Measurements from ENCODE around the gene PLOD2. TPM values are rescaled to one million over a fixed set of nuclear protein-coding genes. Genes with fewer than 3 reads are reported as not detected.

PLOD2 gene
- total RNA-seq, 1 donor from 2014 or later: 29.2 TPM

- Mint-ChIP-seq H3K4me3 (no peak overlapping the region), H3K4me1 (peaks cover 18% of the 10 kb centered on the region), H3K27ac (no peak overlapping the region), H3K27me3 (ENCODE audit: insufficient read depth, low read depth) (peaks cover 4% of the 10 kb centered on the region), H3K36me3 (peaks cover 4% of the 10 kb centered on the region), H3K9me3 (no peaks in the 10 kb centered on the region)
- Histone ChIP-seq H3K4me1 (peaks cover 6% of the 10 kb centered on the region), H3K4me2 (no peak overlapping the region), H3K27ac (no peak overlapping the region), H4K20me1 (ENCODE audit: low read depth) (no peaks in the 10 kb centered on the region), H3K79me2 (ENCODE audit: low read depth) (no peaks in the 10 kb centered on the region), H3K36me3 (no peaks in the 10 kb centered on the region), H2AFZ (replicated peaks) (no peak overlapping the region), H3K4me3 (no peak overlapping the region), H3F3A (ENCODE audit: low read depth) (peaks cover 13% of the 10 kb centered on the region), H3K27me3 (peaks cover 6% of the 10 kb centered on the region), H3K9ac (no peak overlapping the region), H3K9me3 (ENCODE audit: low read depth) (no peaks in the 10 kb centered on the region)
- TF ChIP-seq, protein P1, sequence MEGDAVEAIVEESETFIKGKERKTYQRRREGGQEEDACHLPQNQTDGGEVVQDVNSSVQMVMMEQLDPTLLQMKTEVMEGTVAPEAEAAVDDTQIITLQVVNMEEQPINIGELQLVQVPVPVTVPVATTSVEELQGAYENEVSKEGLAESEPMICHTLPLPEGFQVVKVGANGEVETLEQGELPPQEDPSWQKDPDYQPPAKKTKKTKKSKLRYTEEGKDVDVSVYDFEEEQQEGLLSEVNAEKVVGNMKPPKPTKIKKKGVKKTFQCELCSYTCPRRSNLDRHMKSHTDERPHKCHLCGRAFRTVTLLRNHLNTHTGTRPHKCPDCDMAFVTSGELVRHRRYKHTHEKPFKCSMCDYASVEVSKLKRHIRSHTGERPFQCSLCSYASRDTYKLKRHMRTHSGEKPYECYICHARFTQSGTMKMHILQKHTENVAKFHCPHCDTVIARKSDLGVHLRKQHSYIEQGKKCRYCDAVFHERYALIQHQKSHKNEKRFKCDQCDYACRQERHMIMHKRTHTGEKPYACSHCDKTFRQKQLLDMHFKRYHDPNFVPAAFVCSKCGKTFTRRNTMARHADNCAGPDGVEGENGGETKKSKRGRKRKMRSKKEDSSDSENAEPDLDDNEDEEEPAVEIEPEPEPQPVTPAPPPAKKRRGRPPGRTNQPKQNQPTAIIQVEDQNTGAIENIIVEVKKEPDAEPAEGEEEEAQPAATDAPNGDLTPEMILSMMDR (IDR thresholded peaks at IDR 0.05): no peak
- TF ChIP-seq EZH2 (IDR thresholded peaks at IDR 0.05) (no peak), EZH2phosphoT487 (IDR thresholded peaks at IDR 0.05) (no peak)
- no peak for DNase-seq (ENCODE audit: low spot score)
Observed at GRCh38 chr3:146156095-146156494, 4.9 kb downstream of the PLOD2 start.

- H3K4me1 ChIP-seq: peaks cover 6% of the 10 kb centered on the region
- peaks cover 4% of the 10 kb centered on the region for H3K27me3 Mint-ChIP-seq (ENCODE audit: insufficient read depth, low read depth)
- peaks cover 18% of the 10 kb centered on the region for H3K4me1 Mint-ChIP-seq
Observed at GRCh38 chr3:146154995-146155394, 6.0 kb downstream of the PLOD2 start.

DNA sequence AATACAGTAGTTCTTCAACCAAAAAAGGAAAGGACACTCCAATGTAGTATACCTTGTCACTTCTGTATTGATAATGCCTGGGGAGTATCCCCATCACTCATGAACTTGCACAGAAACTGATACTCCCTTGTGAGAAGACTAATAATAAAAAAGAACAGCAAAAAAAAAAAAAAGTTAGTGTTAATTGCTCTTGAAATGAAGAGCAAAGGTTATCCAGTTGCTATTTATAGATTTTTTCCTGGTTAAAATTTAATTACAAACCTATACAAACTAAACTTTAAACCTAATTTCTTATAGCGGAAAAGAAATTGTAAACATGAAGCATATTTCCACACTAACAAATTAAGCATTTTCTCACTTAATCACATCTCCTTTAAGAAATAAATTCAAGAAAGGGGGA lies 6.7 kb downstream of the PLOD2 start:
- Mint-ChIP-seq H3K27ac (no peak overlapping the region), H3K4me3 (no peak overlapping the region), H3K27me3 (ENCODE audit: insufficient read depth, low read depth) (peaks cover 4% of the 10 kb centered on the region), H3K36me3 (peaks cover 4% of the 10 kb centered on the region), H3K9me3 (no peaks in the 10 kb centered on the region), H3K4me1 (peaks cover 17% of the 10 kb centered on the region)
- no peaks in the 10 kb centered on the region for H3K4me1 ChIP-seq
- H3K27me3 ChIP-seq: no peaks in the 10 kb centered on the region
- H3K4me2 ChIP-seq: no peak overlapping the region
- H2AFZ ChIP-seq (replicated peaks): no peak overlapping the region
- H3K36me3 ChIP-seq: no peaks in the 10 kb centered on the region
- no peaks in the 10 kb centered on the region for H3F3A ChIP-seq (ENCODE audit: low read depth)
- H3K79me2 ChIP-seq (ENCODE audit: low read depth): no peaks in the 10 kb centered on the region
- no peak overlapping the region for H3K4me3 ChIP-seq
- H4K20me1 ChIP-seq (ENCODE audit: low read depth): no peaks in the 10 kb centered on the region
- DNase-seq (ENCODE audit: low spot score): no peak
- no peaks in the 10 kb centered on the region for H3K9me3 ChIP-seq (ENCODE audit: low read depth)
- no peak overlapping the region for H3K9ac ChIP-seq
- no peak for TF ChIP-seq EZH2phosphoT487 (IDR thresholded peaks at IDR 0.05)
- TF ChIP-seq EZH2 (IDR thresholded peaks at IDR 0.05): no peak
- TF ChIP-seq, protein P1 (IDR thresholded peaks at IDR 0.05): no peak
- no peak overlapping the region for H3K27ac ChIP-seq

More at GRCh38 chr3:146154995-146155394, 6.0 kb downstream of the PLOD2 start:
- H3K27ac ChIP-seq: no peak overlapping the region
- H3K27ac Mint-ChIP-seq: no peak overlapping the region
- TF ChIP-seq EZH2phosphoT487 (IDR thresholded peaks at IDR 0.05) (no peak), EZH2 (IDR thresholded peaks at IDR 0.05) (no peak)
- TF ChIP-seq, protein P1 (IDR thresholded peaks at IDR 0.05): no peak
- no peaks in the 10 kb centered on the region for H3K36me3 ChIP-seq
- no peaks in the 10 kb centered on the region for H3K79me2 ChIP-seq (ENCODE audit: low read depth)
- H3K36me3 Mint-ChIP-seq: peaks cover 4% of the 10 kb centered on the region
- no peaks in the 10 kb centered on the region for H3K27me3 ChIP-seq
- H3K9me3 Mint-ChIP-seq: no peaks in the 10 kb centered on the region
- no peaks in the 10 kb centered on the region for H3K9me3 ChIP-seq (ENCODE audit: low read depth)
- no peak overlapping the region for H3K4me3 ChIP-seq
- H3K4me3 Mint-ChIP-seq: no peak overlapping the region
- no peak overlapping the region for H2AFZ ChIP-seq (replicated peaks)
- no peaks in the 10 kb centered on the region for H4K20me1 ChIP-seq (ENCODE audit: low read depth)
- H3F3A ChIP-seq (ENCODE audit: low read depth): peaks cover 5% of the 10 kb centered on the region
- DNase-seq (ENCODE audit: low spot score): no peak
- no peak overlapping the region for H3K4me2 ChIP-seq
- no peak overlapping the region for H3K9ac ChIP-seq
